NOMO-1 treated with dmso at 0.1 percent for 144 hours (cell line): ENCODE data around the gene C5orf15.
"Not testable (repeated sequence)": the region's sequence is repeated elsewhere in the genome, so short reads cannot be mapped to it uniquely, and the experiment has no call there.

ENCODE experiments used
- DNase-seq: peaks from one replicate; lab custom pipeline; 2025; ENCODE audit not compliant: unreplicated experiment; lab: John Stamatoyannopoulos, UW

Gene C5orf15

GRCh38 chr5:133994297-133994989 is 26.0 kb upstream of the C5orf15 start:
- no peak for DNase-seq

GRCh38 chr5:133993185-133993936 is 24.9 kb upstream of the C5orf15 start:
- no peak for DNase-seq

GRCh38 chr5:133992429-133993155 is 24.2 kb upstream of the C5orf15 start:
- DNase-seq = no peak

- DNase-seq = no peak
These were observed 22.9 kb upstream of the C5orf15 start for GRCh38 chr5:133991171-133991910.

- DNase-seq = no peak
These were observed 22.0 kb upstream of the C5orf15 start for GRCh38 chr5:133990396-133990795.

GRCh38 chr5:133985540-133986180 is 17.2 kb upstream of the C5orf15 start:
- no peak for DNase-seq

GRCh38 chr5:133983674-133984073 is 15.2 kb upstream of the C5orf15 start:
- DNase-seq = no peak

- no peak for DNase-seq
These were observed 13.3 kb upstream of the C5orf15 start for GRCh38 chr5:133981714-133982113.

- no peak for DNase-seq
These were observed 12.2 kb upstream of the C5orf15 start for GRCh38 chr5:133980652-133981051.

- DNase-seq = no peak
These were observed 10.5 kb upstream of the C5orf15 start for GRCh38 chr5:133978943-133979342.

GRCh38 chr5:133977858-133978257 is 9.4 kb upstream of the C5orf15 start:
- DNase-seq = no peak

- no peak for DNase-seq
These were observed 8.8 kb upstream of the C5orf15 start for GRCh38 chr5:133977161-133977787.

GRCh38 chr5:133975546-133975945 is 7.1 kb upstream of the C5orf15 start:
- DNase-seq = not testable (repeated sequence)

- no peak for DNase-seq
These were observed 5.7 kb upstream of the C5orf15 start for GRCh38 chr5:133974142-133974541.

- DNase-seq = no peak
These were observed 2.0 kb upstream of the C5orf15 start for GRCh38 chr5:133970325-133970909.

- DNase-seq = no peak
These were observed 1.4 kb upstream of the C5orf15 start for GRCh38 chr5:133969654-133970324.

GRCh38 chr5:133967698-133968203 is 674 bp downstream of the C5orf15 start:
- no peak for DNase-seq

GRCh38 chr5:133967124-133967523 is 1.3 kb downstream of the C5orf15 start:
- no peak for DNase-seq

- DNase-seq = no peak
These were observed 2.3 kb downstream of the C5orf15 start for GRCh38 chr5:133966090-133966489.
